ENCODE results near the gene CEP162. TPM values are rescaled to one million over a fixed set of nuclear protein-coding genes. Genes with fewer than 3 reads are reported as not detected.
"Not testable (repeated sequence)": the region's sequence is repeated elsewhere in the genome, so short reads cannot be mapped to it uniquely, and the experiment has no call there.

The CEP162 gene
- total RNA-seq, 1 experiment from 2014 or later: 2.4 TPM

DNA sequence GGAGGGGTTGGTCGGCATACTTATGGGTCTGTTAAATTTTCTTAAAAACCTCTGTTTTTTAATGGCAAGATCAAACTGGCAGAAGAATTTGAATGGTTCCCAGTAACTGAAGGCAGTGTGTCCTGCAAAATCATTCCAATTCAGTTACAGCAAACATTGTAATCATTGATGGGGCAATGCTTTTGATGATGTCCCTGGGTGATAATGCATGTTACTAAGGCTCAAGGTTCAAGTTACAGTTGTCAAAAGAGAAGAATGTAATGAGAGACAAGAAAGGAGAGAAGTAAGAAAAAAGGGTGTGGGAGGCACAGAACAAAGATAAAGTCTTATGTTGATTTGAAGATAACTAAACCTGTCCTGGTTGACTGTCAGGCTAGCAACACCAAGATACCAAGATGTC lies 54.9 kb downstream of the CEP162 start:
- no peak for DNase-seq (ENCODE audit: unreplicated experiment)
- Mint-ChIP-seq H3K4me3 (ENCODE audit: unreplicated experiment) (no peak overlapping the region), H3K9me3 (ENCODE audit: unreplicated experiment) (no peaks in the 10 kb centered on the region), H3K36me3 (ENCODE audit: insufficient read depth, unreplicated experiment) (peaks cover 16% of the 10 kb centered on the region), H3K27ac (ENCODE audit: low read depth, unreplicated experiment) (no peak overlapping the region), H3K4me1 (ENCODE audit: insufficient read depth, unreplicated experiment) (no peaks in the 10 kb centered on the region), H3K27me3 (ENCODE audit: insufficient read depth, unreplicated experiment) (no peaks in the 10 kb centered on the region)
- no peak for TF ChIP-seq CTCF (IDR thresholded peaks at IDR 0.05; ENCODE audit: unreplicated experiment)
- intact Hi-C loops (cut with micrococcal nuclease): no loop called here
- ChIA-PET POLR2A (no interaction called here), CTCF (no interaction called here)
- no TSS peak for BruUV-seq (replicated peaks)

GRCh38 chr6:84172080-84172479 lies 55.4 kb downstream of the CEP162 start:
- CTCF ChIA-PET: no interaction called here
- H3K4me1 Mint-ChIP-seq (ENCODE audit: insufficient read depth, unreplicated experiment): no peaks in the 10 kb centered on the region
- H3K36me3 Mint-ChIP-seq (ENCODE audit: insufficient read depth, unreplicated experiment): peaks cover 16% of the 10 kb centered on the region
- TF ChIP-seq CTCF (IDR thresholded peaks at IDR 0.05; ENCODE audit: unreplicated experiment): no peak
- intact Hi-C loops (cut with micrococcal nuclease): no loop called here
- no peak for DNase-seq (ENCODE audit: unreplicated experiment)
- no peaks in the 10 kb centered on the region for H3K27me3 Mint-ChIP-seq (ENCODE audit: insufficient read depth, unreplicated experiment)
- H3K9me3 Mint-ChIP-seq (ENCODE audit: unreplicated experiment): no peaks in the 10 kb centered on the region
- no TSS peak for BruUV-seq (replicated peaks)
- POLR2A ChIA-PET: interaction anchor here (1.0 kb wide), 1 partner anchor 11 kb away, joined by 3 read pairs; no protein-coding TSS in a partner anchor
- H3K4me3 Mint-ChIP-seq (ENCODE audit: unreplicated experiment): no peak overlapping the region
- H3K27ac Mint-ChIP-seq (ENCODE audit: low read depth, unreplicated experiment): no peak overlapping the region

DNA sequence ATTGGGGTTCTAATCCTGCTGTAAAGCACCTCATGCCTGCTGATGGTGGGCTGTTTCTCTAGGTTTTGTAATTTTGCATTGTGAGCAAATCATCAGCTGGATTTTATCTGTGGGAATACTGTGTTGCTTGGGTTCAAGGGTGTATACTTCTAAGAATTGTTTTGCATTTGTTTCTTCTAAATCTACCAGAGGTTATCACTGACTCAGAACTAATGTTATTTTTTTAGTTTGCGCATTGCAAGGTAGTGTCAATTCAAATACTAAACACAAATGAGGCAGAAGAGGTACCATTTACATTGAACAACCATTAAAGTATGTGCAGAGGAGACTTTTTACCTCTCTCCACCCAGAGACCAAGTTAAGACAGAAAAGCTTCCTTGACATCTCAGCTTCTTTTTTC lies 60.0 kb downstream of the CEP162 start:
- Mint-ChIP-seq H3K4me1 (ENCODE audit: insufficient read depth, unreplicated experiment) (no peaks in the 10 kb centered on the region), H3K27ac (ENCODE audit: low read depth, unreplicated experiment) (no peak overlapping the region), H3K9me3 (ENCODE audit: unreplicated experiment) (no peaks in the 10 kb centered on the region), H3K4me3 (ENCODE audit: unreplicated experiment) (no peak overlapping the region), H3K36me3 (ENCODE audit: insufficient read depth, unreplicated experiment) (peaks cover 16% of the 10 kb centered on the region), H3K27me3 (ENCODE audit: insufficient read depth, unreplicated experiment) (no peaks in the 10 kb centered on the region)
- TF ChIP-seq CTCF (IDR thresholded peaks at IDR 0.05; ENCODE audit: unreplicated experiment): no peak
- intact Hi-C loops (cut with micrococcal nuclease): no loop called here
- DNase-seq (ENCODE audit: unreplicated experiment): no peak
- CTCF ChIA-PET: no interaction called here
- POLR2A ChIA-PET: no interaction called here
- no TSS peak for BruUV-seq (replicated peaks)

DNA sequence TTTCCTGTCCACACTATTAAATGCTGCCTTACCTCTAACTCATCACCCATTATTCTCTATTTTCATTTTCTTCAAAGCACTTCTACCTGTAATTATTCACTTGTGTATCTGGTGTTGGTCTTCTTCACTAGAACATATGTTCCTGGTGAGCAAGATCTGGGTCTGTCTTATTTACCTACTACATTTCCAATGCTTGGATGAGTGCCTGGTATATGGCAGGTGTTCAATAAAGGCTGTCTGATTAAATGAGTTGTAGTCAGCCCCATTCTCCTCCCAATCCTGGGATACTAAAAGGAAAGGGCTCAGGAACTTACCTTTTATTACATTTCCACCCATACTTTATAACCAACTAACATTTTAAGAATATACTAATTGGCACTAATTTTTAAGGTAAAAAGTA lies 61.0 kb downstream of the CEP162 start:
- Mint-ChIP-seq H3K27me3 (ENCODE audit: insufficient read depth, unreplicated experiment) (no peaks in the 10 kb centered on the region), H3K27ac (ENCODE audit: low read depth, unreplicated experiment) (no peak overlapping the region), H3K36me3 (ENCODE audit: insufficient read depth, unreplicated experiment) (peaks cover 18% of the 10 kb centered on the region), H3K4me1 (ENCODE audit: insufficient read depth, unreplicated experiment) (no peaks in the 10 kb centered on the region), H3K9me3 (ENCODE audit: unreplicated experiment) (no peaks in the 10 kb centered on the region), H3K4me3 (ENCODE audit: unreplicated experiment) (no peak overlapping the region)
- no TSS peak for BruUV-seq (replicated peaks)
- no peak for TF ChIP-seq CTCF (IDR thresholded peaks at IDR 0.05; ENCODE audit: unreplicated experiment)
- ChIA-PET POLR2A (no interaction called here), CTCF (no interaction called here)
- DNase-seq (ENCODE audit: unreplicated experiment): no peak
- intact Hi-C loops (cut with micrococcal nuclease): no loop called here

- BruUV-seq (replicated peaks); CTCF ChIA-PET; H3K4me3 Mint-ChIP-seq (ENCODE audit: unreplicated experiment); H3K27me3 Mint-ChIP-seq (ENCODE audit: insufficient read depth, unreplicated experiment); H3K27ac Mint-ChIP-seq (ENCODE audit: low read depth, unreplicated experiment); H3K9me3 Mint-ChIP-seq (ENCODE audit: unreplicated experiment); H3K4me1 Mint-ChIP-seq (ENCODE audit: insufficient read depth, unreplicated experiment); POLR2A ChIA-PET; intact Hi-C loops (cut with micrococcal nuclease); DNase-seq (ENCODE audit: unreplicated experiment); H3K36me3 Mint-ChIP-seq (ENCODE audit: insufficient read depth, unreplicated experiment): not testable (repeated sequence)
Measured at GRCh38 chr6:84164328-84164727, 63.1 kb downstream of the CEP162 start.

Measured in MCF 10A (cell line).